NCI-H1092 treated with DMSO at 0.1 percent for 48 hours (cell line): Measurements from ENCODE around the gene AP5Z1.

Experiments
- DNase-seq: peaks from one replicate; lab custom pipeline; 2025; lab: John Stamatoyannopoulos, UW

AP5Z1 gene

DNA sequence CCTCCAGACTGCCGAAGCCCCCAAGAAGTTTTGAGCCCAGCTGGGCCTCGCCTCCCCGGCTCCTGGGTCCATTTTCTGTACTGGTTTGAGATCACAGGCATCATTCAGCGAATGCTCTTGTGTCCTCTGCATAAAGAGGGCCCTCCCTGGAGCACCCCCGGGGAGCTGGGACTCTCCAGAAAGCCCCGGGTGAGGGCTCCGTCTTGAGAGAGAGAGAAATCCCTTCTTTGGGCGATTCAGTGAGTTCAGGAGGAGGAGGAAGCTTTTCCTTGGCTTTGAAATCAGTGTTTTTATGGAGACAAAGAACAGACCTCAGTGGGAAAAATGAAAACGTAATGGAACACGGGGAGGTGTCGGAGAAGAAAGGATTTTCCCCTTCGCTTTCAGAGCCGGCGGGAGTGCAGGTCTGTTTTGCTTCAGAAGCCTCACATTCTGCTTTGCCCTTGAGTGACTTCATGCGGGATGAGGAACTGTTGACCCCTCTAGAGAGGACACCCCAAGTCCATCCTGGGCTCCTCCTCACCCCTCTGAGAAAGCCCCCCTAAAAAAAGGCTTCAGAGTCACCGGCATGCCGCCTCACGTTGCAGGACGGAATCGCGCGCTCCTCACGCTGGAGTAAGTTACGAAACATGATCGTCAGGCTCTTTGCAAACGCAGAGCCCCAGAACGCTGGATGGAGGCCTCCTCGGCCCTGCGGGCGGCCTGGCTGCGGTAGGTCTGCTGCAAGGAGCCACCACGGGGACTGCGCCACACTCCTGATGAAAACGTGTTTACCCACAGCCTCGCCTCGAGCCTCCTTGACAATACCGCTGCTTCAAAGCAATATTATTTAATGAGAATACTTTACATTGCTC, 8.5 kb upstream of the AP5Z1 start:
- no peak for DNase-seq

- no peak for DNase-seq
Observed at GRCh38 chr7:4768597-4769569, 6.5 kb upstream of the AP5Z1 start.

DNA sequence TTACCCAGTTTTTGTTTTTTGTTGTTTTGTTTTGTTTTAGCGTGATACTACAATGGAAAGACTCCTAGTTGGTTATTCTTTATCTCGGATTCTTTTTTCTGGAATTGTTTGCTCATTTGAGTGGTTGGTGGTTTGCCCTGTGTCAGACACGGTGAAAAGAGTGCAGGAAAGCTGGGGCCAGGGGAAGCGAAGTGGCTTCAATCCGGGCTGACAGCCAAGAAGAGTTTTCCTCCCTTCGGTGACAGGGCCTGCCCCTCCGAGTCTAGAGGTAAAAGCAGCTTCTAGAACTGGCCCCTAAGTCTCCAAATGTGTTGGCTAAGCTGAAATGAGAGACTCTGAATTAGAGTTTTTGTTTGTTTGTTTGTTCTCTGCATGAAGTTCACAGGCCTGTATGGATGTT, 5.7 kb upstream of the AP5Z1 start:
- peak; percentile 66 for DNase-seq

DNA sequence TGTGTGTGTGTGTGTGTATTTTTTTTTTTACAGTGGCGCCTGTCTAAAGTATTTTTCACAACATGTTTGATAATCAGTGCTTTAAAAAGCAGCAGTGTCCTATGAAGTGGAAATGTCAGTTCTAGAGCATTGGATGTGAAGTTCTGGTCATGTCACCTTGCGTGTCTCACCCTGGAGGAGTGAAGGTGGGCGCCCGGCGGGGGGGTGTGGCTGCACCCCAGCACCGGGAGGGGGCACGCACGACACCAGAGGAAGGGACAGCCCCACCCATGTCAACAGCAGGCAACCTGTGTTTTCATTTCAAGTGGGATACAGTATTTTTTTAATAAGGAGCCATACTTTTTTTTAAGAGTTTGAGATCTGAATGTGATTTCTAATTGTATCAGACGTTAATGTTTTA, 4.5 kb upstream of the AP5Z1 start:
- DNase-seq = no peak

- no peak for DNase-seq
Observed at GRCh38 chr7:4771737-4772136, 3.7 kb upstream of the AP5Z1 start.

DNA sequence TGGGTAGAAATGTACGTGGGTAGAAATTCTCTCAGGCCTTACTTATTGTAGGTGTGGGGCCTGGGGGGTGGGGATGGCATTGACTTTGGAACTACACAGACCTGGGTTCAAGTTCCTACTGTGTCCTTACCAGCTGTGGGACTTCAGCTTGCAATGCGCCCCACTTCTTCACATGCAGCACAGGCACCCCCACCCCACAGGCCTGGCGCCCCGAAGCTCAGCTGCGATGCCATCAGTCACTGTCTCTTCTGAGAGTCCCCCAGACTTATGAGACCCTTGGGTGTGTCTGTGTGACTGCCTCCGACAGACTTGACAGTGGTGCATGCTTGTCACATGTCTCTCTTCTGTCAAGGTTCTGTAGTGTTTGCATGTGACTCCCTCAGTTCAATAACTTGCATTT, 3.1 kb upstream of the AP5Z1 start:
- DNase-seq = no peak

DNA sequence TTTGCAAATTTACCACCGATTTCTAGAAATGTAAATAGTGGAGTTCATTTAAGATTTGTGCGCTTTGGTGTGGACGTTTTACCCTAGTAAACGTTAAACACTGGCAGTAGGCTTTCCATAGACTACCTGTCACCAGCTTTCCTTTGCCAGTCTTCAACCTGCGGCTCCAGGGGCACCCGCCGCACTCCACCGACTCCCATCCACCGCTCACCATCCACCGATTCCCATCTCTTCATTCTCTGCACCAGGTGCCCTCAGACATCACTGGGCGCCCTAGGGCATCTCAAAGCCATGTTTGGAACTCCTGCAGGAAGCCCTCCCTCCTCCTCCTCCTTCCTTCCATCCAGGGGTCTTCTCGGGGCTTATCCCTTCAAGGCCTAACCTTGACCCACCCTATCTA, 1.4 kb upstream of the AP5Z1 start:
- DNase-seq = no peak

GRCh38 chr7:4774658-4775249, 669 bp upstream of the AP5Z1 start:
- DNase-seq = peak; percentile 51

GRCh38 chr7:4775848-4776623, 613 bp downstream of the AP5Z1 start:
- no peak for DNase-seq

DNA sequence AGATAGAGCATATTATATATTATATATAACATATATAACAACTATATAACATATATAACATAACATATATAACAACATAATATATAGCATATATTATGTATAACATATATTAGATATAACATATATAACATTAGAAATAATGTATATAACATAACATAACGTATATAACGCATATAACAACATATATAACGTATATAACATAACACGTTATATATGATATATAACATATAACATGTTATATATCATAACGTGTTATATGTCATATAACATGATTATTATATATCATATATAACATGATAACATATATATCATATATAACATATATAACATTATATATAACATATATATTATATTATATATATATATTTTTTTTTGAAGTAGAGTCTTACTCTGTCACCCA, 3.7 kb downstream of the AP5Z1 start:
- no peak for DNase-seq

DNA sequence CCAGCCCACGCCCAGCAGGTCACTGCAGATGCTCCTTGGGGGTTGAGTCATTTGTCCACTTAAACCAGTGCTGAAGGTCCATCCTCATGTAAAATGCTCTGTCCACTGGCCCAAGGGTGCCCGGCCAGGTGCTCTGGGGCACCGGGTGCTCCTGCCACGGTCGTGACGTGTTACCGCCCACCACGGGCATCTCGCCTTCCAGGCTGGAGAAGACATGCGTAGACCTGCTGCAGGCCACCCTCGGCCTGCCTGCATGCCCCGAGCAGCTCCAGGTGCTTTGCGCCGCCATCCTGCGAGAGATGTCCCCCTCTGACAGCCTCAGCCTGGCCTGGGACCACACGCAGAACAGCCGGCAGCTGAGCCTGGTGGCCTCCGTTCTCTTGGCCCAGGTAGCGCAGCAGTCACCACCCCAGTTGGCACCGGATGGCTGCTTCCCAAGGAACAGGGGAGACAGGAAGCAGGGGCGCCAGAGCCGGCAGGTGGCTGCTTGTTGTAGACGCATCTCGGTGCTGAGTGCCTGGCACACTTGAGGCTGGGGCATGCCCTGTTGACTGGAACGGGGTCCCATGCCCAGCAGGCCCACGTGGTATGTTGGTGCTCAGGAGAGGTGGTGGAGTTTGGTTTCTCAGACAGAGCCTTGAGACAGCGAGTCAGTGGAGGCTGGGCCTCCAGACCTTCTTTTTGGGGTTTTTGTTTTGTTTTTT, 6.1 kb downstream of the AP5Z1 start:
- no peak for DNase-seq

DNA sequence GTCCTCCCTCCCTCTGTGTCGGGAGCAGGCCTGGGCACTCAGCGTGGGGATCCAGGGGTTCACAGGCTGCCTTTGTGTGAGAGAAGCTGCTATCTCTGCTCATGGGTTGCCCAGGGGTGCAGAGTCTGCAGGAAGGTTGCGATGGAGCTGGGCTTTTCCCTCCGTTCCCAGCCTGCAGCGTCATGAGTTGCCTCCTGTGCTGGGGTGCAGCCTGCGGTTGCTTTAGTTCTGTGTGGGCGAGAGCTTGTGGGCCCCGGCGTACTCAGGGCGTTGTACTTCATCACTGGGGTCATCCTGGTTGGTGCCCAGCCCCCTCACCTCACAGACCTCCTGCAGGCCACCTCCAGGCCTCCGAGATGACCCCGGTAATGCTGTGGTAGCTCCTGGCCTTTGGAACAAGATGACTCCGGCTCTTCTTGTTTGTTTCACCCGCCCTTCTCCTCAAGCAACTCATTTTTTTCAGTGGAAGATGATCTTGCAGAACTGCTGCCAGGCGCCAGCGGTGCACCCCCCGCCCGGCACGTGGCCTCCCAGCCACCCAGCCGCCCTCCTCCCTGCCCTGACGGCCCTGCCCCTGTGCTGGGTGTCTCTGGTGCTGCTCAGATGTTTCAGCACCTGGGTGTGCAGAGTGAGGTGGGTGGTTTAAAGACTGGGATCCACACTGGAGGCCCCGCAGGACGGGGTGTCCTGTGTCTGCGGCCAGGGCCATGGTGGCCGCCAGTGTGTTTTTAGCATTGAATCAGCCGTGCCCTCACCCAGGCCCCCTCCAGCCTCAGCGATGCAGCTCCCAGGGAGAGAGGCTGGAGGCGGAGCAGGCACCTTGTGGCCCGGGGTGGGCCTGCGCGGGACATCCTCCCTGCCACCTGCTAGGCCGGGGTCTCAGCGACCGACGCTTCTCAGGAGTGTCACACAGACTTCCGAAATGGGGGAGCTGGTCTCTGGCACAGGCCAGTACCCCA, 7.2 kb downstream of the AP5Z1 start:
- no peak for DNase-seq

- no peak for DNase-seq
Observed at GRCh38 chr7:4783292-4783652, 7.8 kb downstream of the AP5Z1 start.

GRCh38 chr7:4783762-4784351, 8.4 kb downstream of the AP5Z1 start:
- DNase-seq = no peak

- DNase-seq = no peak
Observed at GRCh38 chr7:4784799-4785198, 9.4 kb downstream of the AP5Z1 start.

DNA sequence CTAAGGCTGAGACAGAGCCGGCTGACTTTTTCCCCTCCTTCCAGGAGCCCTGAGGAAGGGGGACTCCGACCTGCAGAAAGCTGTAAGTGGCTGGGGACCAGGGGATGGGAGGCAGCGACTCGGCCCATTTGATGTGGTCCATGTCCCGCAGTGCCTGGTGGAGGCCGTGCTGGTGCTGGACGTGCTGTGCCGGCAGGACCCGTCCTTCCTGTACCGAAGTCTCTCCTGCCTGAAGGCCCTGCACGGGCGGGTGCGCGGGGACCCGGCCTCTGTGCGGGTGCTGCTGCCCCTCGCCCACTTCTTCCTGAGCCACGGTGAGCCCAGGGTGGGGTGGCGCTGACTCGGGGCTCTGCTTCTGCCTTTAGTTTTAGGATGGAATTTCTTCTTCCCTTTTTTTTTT, 9.9 kb downstream of the AP5Z1 start:
- no peak for DNase-seq

- no peak for DNase-seq
Observed at GRCh38 chr7:4786015-4786414, 10.6 kb downstream of the AP5Z1 start.

DNA sequence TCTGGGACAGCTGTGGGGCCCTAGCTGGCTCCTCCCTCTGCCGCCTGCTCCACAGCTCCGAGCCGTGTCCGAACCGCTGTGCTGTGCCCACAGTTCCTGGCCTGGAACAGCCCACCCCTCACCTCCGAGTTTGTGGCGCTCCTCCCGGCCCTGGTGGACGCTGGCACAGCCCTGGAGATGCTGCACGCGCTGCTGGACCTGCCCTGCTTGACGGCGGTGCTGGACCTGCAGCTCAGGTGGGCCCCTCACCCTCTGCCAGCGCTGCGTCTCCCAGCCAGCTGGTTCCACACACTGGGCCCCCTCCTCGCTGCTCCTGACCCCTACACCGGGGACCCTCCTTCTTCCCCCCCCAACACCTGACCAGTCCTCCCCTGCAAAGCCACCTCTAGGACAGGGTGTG, 12.1 kb downstream of the AP5Z1 start:
- no peak for DNase-seq

DNA sequence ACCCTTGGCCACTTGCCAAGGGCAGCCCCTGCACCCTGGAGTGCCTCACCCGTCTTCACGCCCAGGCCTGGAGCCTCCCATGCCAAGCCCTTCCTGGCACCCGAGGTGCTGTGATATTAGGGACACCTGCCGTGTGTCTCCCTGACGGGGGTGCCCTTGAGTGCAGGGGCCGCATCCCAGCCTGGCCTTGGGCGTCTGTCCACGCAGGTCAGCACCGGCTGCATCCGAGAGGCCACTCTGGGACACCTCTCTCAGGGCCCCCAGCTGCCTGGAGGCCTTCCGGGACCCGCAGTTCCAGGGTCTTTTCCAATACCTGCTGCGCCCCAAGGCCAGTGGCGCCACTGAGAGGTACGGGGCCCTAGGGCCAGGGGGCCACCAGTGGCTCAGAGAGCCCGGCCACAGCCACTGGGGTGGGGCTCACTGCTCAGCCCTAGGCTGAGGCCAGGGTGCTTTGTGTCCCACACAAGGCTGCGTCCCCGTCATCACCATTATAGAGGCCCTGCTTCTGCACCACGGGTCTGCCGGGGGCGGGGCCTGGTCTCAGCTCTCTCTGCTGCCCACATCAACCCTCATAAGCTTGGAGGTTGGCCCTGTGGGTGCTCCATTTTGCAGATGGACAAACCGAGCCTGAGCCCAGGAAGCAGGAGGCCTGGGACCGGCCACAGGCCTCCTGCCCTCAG, 12.7 kb downstream of the AP5Z1 start:
- DNase-seq = no peak
